ENCODE results near the gene GPNMB. TPM values are rescaled to one million over a fixed set of nuclear protein-coding genes. Genes with fewer than 3 reads are reported as not detected.

The GPNMB gene
- total RNA-seq, 1 experiment from 2014 or later, result 17.4 TPM

GRCh38 chr7:23276947-23277346, 30.4 kb downstream of the GPNMB start:
- Histone ChIP-seq H3F3A (ENCODE audit: insufficient read depth, low read depth) (peaks cover 20% of the 10 kb centered on the region), H3K9me3 (ENCODE audit: insufficient read depth, low read depth) (no peaks in the 10 kb centered on the region), H3K27ac (no peak overlapping the region), H3K4me1 (replicated peaks; ENCODE audit: insufficient read depth) (peaks cover 19% of the 10 kb centered on the region), H3K9me2 (ENCODE audit: insufficient read depth) (no peaks in the 10 kb centered on the region), H3K4me2 (no peak overlapping the region), H4K20me1 (ENCODE audit: insufficient read depth) (no peaks in the 10 kb centered on the region), H3K27me3 (ENCODE audit: insufficient read depth, low read depth) (no peaks in the 10 kb centered on the region), H3K4me3 (no peak overlapping the region), H3K79me2 (ENCODE audit: low read depth) (no peaks in the 10 kb centered on the region), H2AFZ (no peak overlapping the region), H3K36me3 (ENCODE audit: low read depth) (no peaks in the 10 kb centered on the region)
- BruUV-seq (replicated peaks), result no TSS peak
- intact Hi-C loops (cut with micrococcal nuclease; ENCODE audit: unreplicated experiment), result loop anchor here (1.0 to 5.0 kb wide), 3 partner anchors 22 to 268 kb away; partner anchors contain the start of gene MALSU1
- TF ChIP-seq, protein P1, sequence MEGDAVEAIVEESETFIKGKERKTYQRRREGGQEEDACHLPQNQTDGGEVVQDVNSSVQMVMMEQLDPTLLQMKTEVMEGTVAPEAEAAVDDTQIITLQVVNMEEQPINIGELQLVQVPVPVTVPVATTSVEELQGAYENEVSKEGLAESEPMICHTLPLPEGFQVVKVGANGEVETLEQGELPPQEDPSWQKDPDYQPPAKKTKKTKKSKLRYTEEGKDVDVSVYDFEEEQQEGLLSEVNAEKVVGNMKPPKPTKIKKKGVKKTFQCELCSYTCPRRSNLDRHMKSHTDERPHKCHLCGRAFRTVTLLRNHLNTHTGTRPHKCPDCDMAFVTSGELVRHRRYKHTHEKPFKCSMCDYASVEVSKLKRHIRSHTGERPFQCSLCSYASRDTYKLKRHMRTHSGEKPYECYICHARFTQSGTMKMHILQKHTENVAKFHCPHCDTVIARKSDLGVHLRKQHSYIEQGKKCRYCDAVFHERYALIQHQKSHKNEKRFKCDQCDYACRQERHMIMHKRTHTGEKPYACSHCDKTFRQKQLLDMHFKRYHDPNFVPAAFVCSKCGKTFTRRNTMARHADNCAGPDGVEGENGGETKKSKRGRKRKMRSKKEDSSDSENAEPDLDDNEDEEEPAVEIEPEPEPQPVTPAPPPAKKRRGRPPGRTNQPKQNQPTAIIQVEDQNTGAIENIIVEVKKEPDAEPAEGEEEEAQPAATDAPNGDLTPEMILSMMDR (conservative IDR thresholded peaks at IDR 0.05), result no peak
- ChIA-PET CTCF (no interaction called here), POLR2A (ENCODE audit: unreplicated experiment) (no interaction called here)
- DNase-seq, result no peak

DNA sequence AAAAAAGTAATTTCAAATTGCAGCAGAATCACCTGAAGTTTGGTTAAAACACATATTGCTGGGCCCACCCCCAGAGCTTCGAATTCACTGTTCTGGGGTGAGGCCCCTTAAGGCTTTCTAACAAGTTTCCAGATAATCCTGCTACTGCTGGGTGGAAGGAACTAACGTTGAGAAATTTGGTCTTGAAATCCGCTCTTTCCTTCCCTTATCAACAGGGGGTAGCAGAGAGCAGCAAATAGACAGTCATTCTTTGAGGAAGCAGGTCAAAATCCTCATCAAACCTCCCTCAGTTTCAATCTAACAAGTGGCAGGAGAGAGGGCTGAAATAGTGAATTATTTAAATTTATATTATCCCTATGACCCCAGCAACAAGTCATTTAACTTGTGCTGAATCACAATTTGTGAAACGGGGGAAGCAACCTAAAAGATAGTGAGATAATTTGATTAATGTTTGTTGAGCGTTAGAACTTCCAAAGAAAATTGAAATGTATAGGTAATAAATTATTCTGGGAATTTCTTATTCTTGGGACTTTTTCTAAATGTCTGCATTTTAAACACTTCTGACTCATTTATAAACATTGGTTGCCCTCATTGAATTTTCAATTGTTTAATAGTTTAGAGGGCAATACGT, 30.9 kb downstream of the GPNMB start:
- Histone ChIP-seq H3K9me2 (ENCODE audit: insufficient read depth) (no peaks in the 10 kb centered on the region), H3K4me2 (no peak overlapping the region), H2AFZ (no peak overlapping the region), H3K27ac (no peak overlapping the region), H3F3A (ENCODE audit: insufficient read depth, low read depth) (peaks cover 16% of the 10 kb centered on the region), H3K36me3 (ENCODE audit: low read depth) (no peaks in the 10 kb centered on the region), H3K4me1 (replicated peaks; ENCODE audit: insufficient read depth) (peaks cover 19% of the 10 kb centered on the region), H4K20me1 (ENCODE audit: insufficient read depth) (no peaks in the 10 kb centered on the region), H3K79me2 (ENCODE audit: low read depth) (no peaks in the 10 kb centered on the region), H3K27me3 (ENCODE audit: insufficient read depth, low read depth) (no peaks in the 10 kb centered on the region), H3K9me3 (ENCODE audit: insufficient read depth, low read depth) (no peaks in the 10 kb centered on the region), H3K4me3 (no peak overlapping the region)
- ChIA-PET CTCF (interaction anchor here (0.6 kb wide), 1 partner anchor 251 kb away, joined by 9 read pairs; no protein-coding TSS in a partner anchor), POLR2A (ENCODE audit: unreplicated experiment) (no interaction called here)
- no TSS peak for BruUV-seq (replicated peaks)
- intact Hi-C loops (cut with micrococcal nuclease; ENCODE audit: unreplicated experiment), result loop anchor here (1.0 to 5.0 kb wide), 3 partner anchors 22 to 268 kb away; partner anchors contain the start of gene MALSU1
- no peak for TF ChIP-seq EZH2 (IDR thresholded peaks at IDR 0.05; ENCODE audit: low read depth)
- TF ChIP-seq, protein P1 (conservative IDR thresholded peaks at IDR 0.05), result peak; percentile 95
- peak; percentile 58 to 66 for DNase-seq

DNA sequence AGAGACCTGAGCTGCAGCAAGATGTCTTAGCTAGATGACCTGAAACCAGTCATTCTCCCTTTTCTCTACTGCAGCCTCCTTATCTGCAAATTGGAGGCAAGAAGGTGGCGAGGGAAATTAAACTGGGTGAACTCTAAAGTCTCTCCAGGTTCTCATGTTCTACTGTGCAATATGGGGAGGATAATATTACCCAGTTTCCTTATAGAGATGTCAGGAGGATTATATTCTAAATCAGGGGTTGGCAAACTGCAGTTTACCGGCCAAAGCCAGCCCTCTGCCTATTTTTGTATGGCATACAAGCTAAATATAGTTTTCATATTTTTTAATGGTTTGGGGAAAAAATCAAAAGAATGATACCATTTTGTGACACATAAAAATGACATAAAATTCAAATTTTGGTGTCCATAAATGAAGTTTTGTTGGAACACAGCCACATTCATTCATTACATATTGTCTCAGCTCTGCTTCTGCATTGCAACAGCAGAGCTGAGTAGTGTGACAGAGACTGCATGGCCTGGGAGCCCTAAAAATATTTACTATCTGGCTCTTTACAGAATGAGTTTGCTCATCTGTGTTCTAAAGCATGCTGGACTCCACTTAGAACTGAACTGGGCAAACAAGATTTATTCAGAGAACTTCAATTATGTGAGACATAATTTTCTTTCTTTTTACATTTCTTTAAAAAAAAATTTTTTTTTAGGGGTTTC, 33.4 kb downstream of the GPNMB start:
- no peaks in the 10 kb centered on the region for H3K9me3 ChIP-seq (ENCODE audit: insufficient read depth, low read depth)
- DNase-seq, result no peak
- TF ChIP-seq, protein P1 (conservative IDR thresholded peaks at IDR 0.05), result no peak
- TF ChIP-seq EZH2 (IDR thresholded peaks at IDR 0.05; ENCODE audit: low read depth), result no peak
- ChIA-PET CTCF (interaction anchor here (1.0 to 2.4 kb wide), 2 partner anchors 78 to 265 kb away, joined by 3 to 7 read pairs; no protein-coding TSS in a partner anchor), POLR2A (ENCODE audit: unreplicated experiment) (interaction anchor here (0.6 kb wide), 2 partner anchors 10 to 19 kb away, joined by 6 to 10 read pairs; partner anchors contain the start of gene MALSU1)
- no peaks in the 10 kb centered on the region for H3K36me3 ChIP-seq (ENCODE audit: low read depth)
- no peaks in the 10 kb centered on the region for H4K20me1 ChIP-seq (ENCODE audit: insufficient read depth)
- H3K9me2 ChIP-seq (ENCODE audit: insufficient read depth), result no peaks in the 10 kb centered on the region
- H2AFZ ChIP-seq, result no peak overlapping the region
- BruUV-seq (replicated peaks), result no TSS peak
- intact Hi-C loops (cut with micrococcal nuclease; ENCODE audit: unreplicated experiment), result loop anchor here (5.0 kb wide), 1 partner anchor 32 kb away; no protein-coding TSS in a partner anchor
- no peak overlapping the region for H3K27ac ChIP-seq
- no peak overlapping the region for H3K4me3 ChIP-seq
- H3F3A ChIP-seq (ENCODE audit: insufficient read depth, low read depth), result peaks cover 6% of the 10 kb centered on the region; the same call in 1 of the 2 replicates
- H3K79me2 ChIP-seq (ENCODE audit: low read depth), result no peaks in the 10 kb centered on the region
- no peaks in the 10 kb centered on the region for H3K27me3 ChIP-seq (ENCODE audit: insufficient read depth, low read depth)
- no peaks in the 10 kb centered on the region for H3K4me1 ChIP-seq (replicated peaks; ENCODE audit: insufficient read depth)
- H3K4me2 ChIP-seq, result no peak overlapping the region
